ENCODE measurements around the gene ZNF202. TPM values are rescaled to one million over a fixed set of nuclear protein-coding genes. Genes with fewer than 3 reads are reported as not detected.

ZNF202 gene
- total RNA-seq: 5.9 and 7.4 TPM in 2 replicates

DNA sequence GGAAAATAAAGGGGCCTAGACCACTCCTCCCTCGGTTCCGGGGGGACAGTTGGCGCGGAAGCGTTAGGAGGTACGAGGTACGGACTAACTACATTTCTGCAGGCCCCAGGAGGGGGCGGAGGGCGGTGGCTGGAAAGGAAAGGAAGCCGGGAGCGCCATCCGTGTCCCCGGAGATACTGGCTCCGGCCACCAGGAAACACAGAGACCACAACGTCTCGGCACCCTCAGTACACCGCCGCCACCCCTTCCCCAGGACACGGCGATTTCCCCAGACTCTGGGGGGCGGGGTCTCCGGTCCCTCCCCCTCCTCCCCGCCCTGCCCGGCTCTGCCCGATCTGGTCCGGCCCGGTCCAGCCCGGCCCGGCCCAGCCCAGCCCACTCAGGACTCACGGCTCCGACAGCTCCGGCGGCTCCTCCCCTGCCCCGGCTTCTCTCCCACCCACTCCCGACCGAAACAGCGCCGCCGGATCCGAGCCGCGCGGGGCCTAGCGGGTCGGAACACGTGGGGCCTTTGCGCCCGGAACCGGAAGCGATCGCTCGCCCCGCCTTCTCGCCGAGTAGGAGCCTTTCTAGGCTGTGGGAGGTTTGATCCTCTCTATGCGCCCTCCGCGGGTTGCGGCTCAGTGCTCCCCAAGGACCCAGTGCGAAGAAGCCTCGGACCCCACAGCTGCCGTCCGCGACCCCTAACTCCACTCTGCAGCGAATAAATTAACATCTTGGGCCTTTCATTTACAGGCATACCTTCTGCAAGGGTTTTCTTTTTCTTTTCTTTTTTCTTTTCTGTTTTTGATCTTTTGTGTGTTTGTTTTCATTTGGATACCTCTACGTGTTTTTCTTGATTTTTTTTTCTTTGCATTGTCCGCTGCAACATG is at the start of gene ZNF202:
ZNF202 (minus strand) TSS at position 502 of the 872 bp plus-strand sequence. CDS start 10,772 bp downstream, outside the sequence.

GRCh38 chr11:123754101-123754568 is 12.7 kb upstream of the ZNF202 start, which contains the start of gene OR6X1:
Gene OR6X1 (minus strand): TSS chr11:123754518. CDS start chr11:123754518, 0 bp downstream.

Other genes starting within 250 kb of the ZNF202 start
- under 0.01 TPM in 1 of 2 replicates, not detected in the other for gene SCN3B, start 87.0 kb downstream of the ZNF202 start, total RNA-seq
- not detected in 2 replicates for gene OR6X1, start 12.9 kb upstream of the ZNF202 start, total RNA-seq
- gene OR6M1, start 64.7 kb upstream of the ZNF202 start, total RNA-seq: not detected in 2 replicates
- not detected in 2 replicates for gene TMEM225, start 144.0 kb upstream of the ZNF202 start, total RNA-seq
- gene OR8D4, start 160.5 kb upstream of the ZNF202 start, total RNA-seq: not detected in 2 replicates
- not detected in 2 replicates for gene OR4D5, start 198.0 kb upstream of the ZNF202 start, total RNA-seq
- not detected in 2 replicates for gene OR6T1, start 202.2 kb upstream of the ZNF202 start, total RNA-seq
- gene OR10S1, start 236.1 kb upstream of the ZNF202 start, total RNA-seq: not detected in 2 replicates